ENCODE results near the gene CDSN.

- TF ChIP-seq POLR2A (IDR thresholded peaks at IDR 0.05; ENCODE audit: low read depth, low read length) (no peak), CTCF (IDR thresholded peaks at IDR 0.05; ENCODE audit: extremely low read depth in 1 of 2, insufficient read depth in 1 of 2, low read depth in 1 of 2, low read length in 2 of 2) (no peak), EZH2 (IDR thresholded peaks at IDR 0.05; ENCODE audit: borderline replicate concordance, low read depth, low read length, severe bottlenecking) (no peak), POLR2AphosphoS5 (IDR thresholded peaks at IDR 0.05; ENCODE audit: insufficient read depth, low read depth, low read length) (no peak)
These were observed 10.5 kb upstream of the CDSN start for GRCh38 chr6:31130751-31131150.
